MM.1S (cell line): ENCODE results near the gene CHDH.

ENCODE experiments used
- DNase-seq: peaks from one replicate; pipeline ENCODE4 v3.0.0-alpha.2; 2015
- H2AFZ ChIP-seq: fragments of 300-600 bp; sonication (generic); 2 replicates; pipeline ENCODE4 v1.6.0; 2016; ENCODE audit warnings: antibody characterized with exemption, low read length
- H3F3A ChIP-seq: fragments of 300-600 bp; sonication (generic); 2 replicates; pipeline ENCODE4 v1.6.1; 2016; ENCODE audit warnings: mild to moderate bottlenecking, antibody characterized with exemption, low read length, moderate library complexity, mixed read lengths; ENCODE audit not compliant: insufficient read depth
- H3K27ac ChIP-seq: fragments of 300-600 bp; sonication (generic); 2 replicates; pipeline ENCODE4 v1.5.1; 2016; ENCODE audit warnings: mild to moderate bottlenecking, low read length
- H3K27me3 ChIP-seq: fragments of 300-600 bp; sonication (generic); replicated peaks from 2 replicates; pipeline ENCODE4 v1.6.0; 2016; ENCODE audit warnings: low read length; ENCODE audit not compliant: insufficient read depth
- H3K36me3 ChIP-seq: fragments of 300-600 bp; sonication (generic); replicated peaks from 2 replicates; pipeline ENCODE4 v1.6.1; 2016; ENCODE audit warnings: mild to moderate bottlenecking, low read length, mixed read lengths; ENCODE audit not compliant: insufficient read depth
- H3K4me1 ChIP-seq: fragments of 300-600 bp; sonication (generic); 2 replicates; pipeline ENCODE4 v1.6.1; 2016; ENCODE audit warnings: low read length, mixed read lengths
- H3K4me2 ChIP-seq: fragments of 300-600 bp; sonication (generic); 2 replicates; pipeline ENCODE4 v1.6.0; 2016; ENCODE audit warnings: low read depth, low read length
- H3K4me3 ChIP-seq: fragments of 300-600 bp; sonication (generic); 2 replicates; pipeline ENCODE4 v1.5.1; 2016; ENCODE audit warnings: low read length, mixed read lengths
- H3K79me2 ChIP-seq: fragments of 300-600 bp; sonication (generic); 2 replicates; pipeline ENCODE4 v1.6.1; 2016; ENCODE audit warnings: mixed run types, low read length, mixed read lengths
- H3K9ac ChIP-seq: fragments of 300-600 bp; sonication (generic); 2 replicates; pipeline ENCODE4 v1.6.1; 2016; ENCODE audit warnings: low read length, mixed read lengths
- H3K9me2 ChIP-seq: fragments of 300-600 bp; sonication (generic); replicated peaks from 2 replicates; pipeline ENCODE4 v1.6.1; 2016; ENCODE audit warnings: mild to moderate bottlenecking, low read length, mixed read lengths; ENCODE audit not compliant: insufficient read depth
- H3K9me3 ChIP-seq: fragments of 300-600 bp; sonication (generic); replicated peaks from 2 replicates; pipeline ENCODE4 v1.6.1; 2016; ENCODE audit warnings: mild to moderate bottlenecking, low read length, mixed read lengths; ENCODE audit not compliant: insufficient read depth
- H4K20me1 ChIP-seq: fragments of 300-600 bp; sonication (generic); 2 replicates; pipeline ENCODE4 v1.6.1; 2016; ENCODE audit warnings: mild to moderate bottlenecking, low read length, moderate library complexity, mixed read lengths; ENCODE audit not compliant: insufficient read depth
- CTCF ChIP-seq: fragments of 300-600 bp; sonication (generic); IDR thresholded peaks from 2 replicates; pipeline ENCODE4 v1.5.1; 2016; ENCODE audit warnings: antibody characterized with exemption, low read length, mixed read lengths
- EZH2 ChIP-seq: fragments of 300-600 bp; sonication (generic); optimal IDR thresholded peaks from 2 replicates; pipeline ENCODE3; 2017; ENCODE audit warnings: low read depth, mild to moderate bottlenecking, antibody characterized with exemption, low read length, mixed read lengths
- EZH2phosphoT487 ChIP-seq: fragments of 300-600 bp; sonication (generic); IDR thresholded peaks from 2 replicates; pipeline ENCODE4 v1.6.1; 2018; ENCODE audit warnings: antibody characterized with exemption, low read length

Gene CHDH

GRCh38 chr3:53765753-53766152, 80.5 kb downstream of the CHDH start:
- Histone ChIP-seq H3K9ac (no peak overlapping the region), H4K20me1 (no peaks in the 10 kb centered on the region), H3K4me2 (no peak overlapping the region), H3K27me3 (no peaks in the 10 kb centered on the region), H3K9me2 (no peaks in the 10 kb centered on the region), H2AFZ (no peak overlapping the region), H3K4me1 (no peaks in the 10 kb centered on the region), H3K79me2 (no peaks in the 10 kb centered on the region), H3K9me3 (no peaks in the 10 kb centered on the region), H3F3A (no peaks in the 10 kb centered on the region), H3K36me3 (no peaks in the 10 kb centered on the region), H3K4me3 (no peak overlapping the region), H3K27ac (no peak overlapping the region)
- TF ChIP-seq EZH2phosphoT487 (no peak), CTCF (no peak), EZH2 (no peak)
- no peak for DNase-seq

GRCh38 chr3:53764026-53764775, 82.0 kb downstream of the CHDH start:
- H3K27me3 ChIP-seq: no peaks in the 10 kb centered on the region
- DNase-seq: no peak

GRCh38 chr3:53763353-53763752, 82.9 kb downstream of the CHDH start:
- no peaks in the 10 kb centered on the region for H3F3A ChIP-seq
- H4K20me1 ChIP-seq: no peaks in the 10 kb centered on the region
- H3K9ac ChIP-seq: no peak overlapping the region
- no peaks in the 10 kb centered on the region for H3K27me3 ChIP-seq
- no peaks in the 10 kb centered on the region for H3K9me3 ChIP-seq
- no peaks in the 10 kb centered on the region for H3K4me1 ChIP-seq
- H3K4me3 ChIP-seq: no peak overlapping the region
- no peak overlapping the region for H2AFZ ChIP-seq
- TF ChIP-seq CTCF (no peak), EZH2phosphoT487 (no peak), EZH2 (no peak)
- no peak overlapping the region for H3K27ac ChIP-seq
- H3K36me3 ChIP-seq: no peaks in the 10 kb centered on the region
- H3K4me2 ChIP-seq: no peak overlapping the region
- H3K79me2 ChIP-seq: no peaks in the 10 kb centered on the region
- no peaks in the 10 kb centered on the region for H3K9me2 ChIP-seq
- DNase-seq: no peak

More at GRCh38 chr3:53764026-53764775, 82.0 kb downstream of the CHDH start:
- Histone ChIP-seq H3F3A (no peaks in the 10 kb centered on the region), H3K4me3 (no peak overlapping the region), H3K79me2 (no peaks in the 10 kb centered on the region), H3K36me3 (no peaks in the 10 kb centered on the region), H3K9me2 (no peaks in the 10 kb centered on the region), H3K4me2 (no peak overlapping the region), H3K27ac (no peak overlapping the region), H3K4me1 (no peaks in the 10 kb centered on the region), H3K9me3 (no peaks in the 10 kb centered on the region), H2AFZ (no peak overlapping the region), H3K9ac (no peak overlapping the region), H4K20me1 (no peaks in the 10 kb centered on the region)
- TF ChIP-seq EZH2 (no peak), CTCF (no peak), EZH2phosphoT487 (no peak)
